Neural cell (in vitro differentiated cells): ENCODE data around the gene ZCCHC14.

Source experiments
- CTCF ChIP-seq: fragments of 450-650 bp; IDR thresholded peaks from 2 replicates; pipeline ENCODE4 v1.5.1; 2014; ENCODE audit warnings: antibody characterized with exemption, mild to moderate bottlenecking, moderate library complexity; ENCODE audit not compliant: poor library complexity, severe bottlenecking
- EZH2 ChIP-seq: fragments of 200-600, 300-800 bp; shearing (Covaris generic), sonication (generic); IDR thresholded peaks from 2 replicates; pipeline ENCODE4 v1.6.1; 2014; ENCODE audit warnings: antibody characterized with exemption, low read length, borderline replicate concordance, mild to moderate bottlenecking; ENCODE audit not compliant: insufficient read depth, poor library complexity, severe bottlenecking
- MXI1 ChIP-seq: fragments of 450-650 bp; conservative IDR thresholded peaks from 2 replicates; pipeline ENCODE4 v1.6.1; 2014; ENCODE audit warnings: antibody characterized with exemption, mild to moderate bottlenecking; ENCODE audit not compliant: poor library complexity, severe bottlenecking
- POLR2AphosphoS5 ChIP-seq: IDR thresholded peaks from 2 replicates; pipeline ENCODE4 v1.6.1; 2012
- RAD21 ChIP-seq: fragments of 450-650 bp; conservative IDR thresholded peaks from 2 replicates; pipeline ENCODE4 v1.6.1; 2014; ENCODE audit warnings: antibody characterized with exemption, mild to moderate bottlenecking, moderate library complexity
- SMC3 ChIP-seq: fragments of 450-650 bp; conservative IDR thresholded peaks from 2 replicates; pipeline ENCODE4 v1.6.1; 2014; ENCODE audit warnings: antibody characterized with exemption, mild to moderate bottlenecking, moderate library complexity; ENCODE audit not compliant: poor library complexity
- TAF1 ChIP-seq: IDR thresholded peaks from 2 replicates; pipeline ENCODE4 v1.6.1; 2012; ENCODE audit warnings: low read depth

- TF ChIP-seq MXI1 (no peak), SMC3 (no peak), CTCF (no peak), EZH2 (no peak), RAD21 (no peak), TAF1 (no peak), POLR2AphosphoS5 (no peak)
Observed at GRCh38 chr16:87534751-87535150, 41.9 kb upstream of the ZCCHC14 start.
